Cardiac muscle cell (in vitro differentiated cells and primary cell): Measurements from ENCODE around the gene APBB2. TPM values are rescaled to one million over a fixed set of nuclear protein-coding genes. Genes with fewer than 3 reads are reported as not detected.

Source experiments
- DNase-seq, 2 donors: peaks; one replicate each; pipeline versions ENCODE4 v3.0.0 to v3.0.0-alpha.2; 2010 to 2017; ENCODE audit warnings: low read depth in 1 of 2, low spot score in 1 of 2
- H3K27ac ChIP-seq: fragments of 200-600 bp; sonication (generic); 2 replicates; pipeline ENCODE4 v1.5.1; 2016
- H3K27me3 ChIP-seq: fragments of 200-600 bp; sonication (generic); 2 replicates; pipeline ENCODE4 v1.6.0; 2016; ENCODE audit warnings: control low read depth
- H3K36me3 ChIP-seq: fragments of 200-600 bp; sonication (generic); 2 replicates; pipeline ENCODE4 v1.5.1; 2016; ENCODE audit warnings: control low read depth
- H3K4me1 ChIP-seq: fragments of 200-600 bp; sonication (generic); 2 replicates; pipeline ENCODE4 v1.8.1; 2017; ENCODE audit warnings: low read depth, mild to moderate bottlenecking, mixed run types
- H3K4me3 ChIP-seq: fragments of 200-600 bp; sonication (generic); 2 replicates; pipeline ENCODE4 v1.5.1; 2016; ENCODE audit warnings: mild to moderate bottlenecking
- H3K9me3 ChIP-seq: fragments of 200-600 bp; sonication (generic); 2 replicates; pipeline ENCODE4 v1.5.1; 2017; ENCODE audit warnings: low read depth, mild to moderate bottlenecking, control low read depth
- polyA plus RNA-seq: library from polyadenylated mRNA; unstranded; fragments of >200 nt; fragmentation: Nextera tagmentation; extraction: Ambion mirVana; gene quantifications from 2 replicates; pipeline ENCODE4 v1.2.1, GENCODE V29; 2016
- total RNA-seq: library from RNA; depleted of rRNA; stranded (reverse); fragments of >200 nt; gene quantifications from 2 replicates; pipeline ENCODE4 v1.2.3, GENCODE V29; 2016
- TF ChIP-seq, protein P1 (sequence below): IDR thresholded peaks from 2 replicates; pipeline ENCODE4 v1.5.1; 2012; ENCODE audit warnings: low read depth, mild to moderate bottlenecking, low read length

Gene APBB2
- total and polyA plus RNA-seq, 2 experiments from 2014 or later: 4.6 to 14.9 TPM

DNA sequence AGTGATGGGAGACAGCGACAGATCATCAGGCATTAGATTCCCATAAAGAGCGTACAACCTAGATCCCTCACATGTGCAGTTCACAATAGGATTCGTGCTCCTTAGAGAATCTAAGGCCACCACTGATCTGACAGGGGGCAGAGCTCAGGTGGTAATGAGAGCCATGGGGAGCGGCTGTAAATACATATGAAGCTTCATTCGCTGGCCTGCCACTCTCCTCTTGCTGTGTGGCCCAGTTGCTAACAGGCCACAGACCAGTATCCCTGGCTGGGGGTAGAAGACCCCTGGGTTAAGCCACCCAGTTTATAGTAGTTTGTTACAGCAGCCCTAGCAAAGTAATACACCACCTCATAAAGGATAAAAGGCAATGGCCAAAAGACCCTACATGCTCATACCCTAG lies 30.3 kb downstream of the APBB2 start:
- Histone ChIP-seq H3K4me3 (no peak overlapping the region), H3K4me1 (no peaks in the 10 kb centered on the region), H3K27me3 (no peaks in the 10 kb centered on the region), H3K9me3 (no peaks in the 10 kb centered on the region), H3K27ac (no peak overlapping the region), H3K36me3 (no peaks in the 10 kb centered on the region)
- TF ChIP-seq, protein P1, sequence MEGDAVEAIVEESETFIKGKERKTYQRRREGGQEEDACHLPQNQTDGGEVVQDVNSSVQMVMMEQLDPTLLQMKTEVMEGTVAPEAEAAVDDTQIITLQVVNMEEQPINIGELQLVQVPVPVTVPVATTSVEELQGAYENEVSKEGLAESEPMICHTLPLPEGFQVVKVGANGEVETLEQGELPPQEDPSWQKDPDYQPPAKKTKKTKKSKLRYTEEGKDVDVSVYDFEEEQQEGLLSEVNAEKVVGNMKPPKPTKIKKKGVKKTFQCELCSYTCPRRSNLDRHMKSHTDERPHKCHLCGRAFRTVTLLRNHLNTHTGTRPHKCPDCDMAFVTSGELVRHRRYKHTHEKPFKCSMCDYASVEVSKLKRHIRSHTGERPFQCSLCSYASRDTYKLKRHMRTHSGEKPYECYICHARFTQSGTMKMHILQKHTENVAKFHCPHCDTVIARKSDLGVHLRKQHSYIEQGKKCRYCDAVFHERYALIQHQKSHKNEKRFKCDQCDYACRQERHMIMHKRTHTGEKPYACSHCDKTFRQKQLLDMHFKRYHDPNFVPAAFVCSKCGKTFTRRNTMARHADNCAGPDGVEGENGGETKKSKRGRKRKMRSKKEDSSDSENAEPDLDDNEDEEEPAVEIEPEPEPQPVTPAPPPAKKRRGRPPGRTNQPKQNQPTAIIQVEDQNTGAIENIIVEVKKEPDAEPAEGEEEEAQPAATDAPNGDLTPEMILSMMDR: no peak
- DNase-seq: no peak

GRCh38 chr4:41183021-41183553 lies 31.3 kb downstream of the APBB2 start:
- TF ChIP-seq, protein P1: no peak
- no peaks in the 10 kb centered on the region for H3K9me3 ChIP-seq
- no peak overlapping the region for H3K27ac ChIP-seq
- H3K36me3 ChIP-seq: no peaks in the 10 kb centered on the region
- no peaks in the 10 kb centered on the region for H3K4me1 ChIP-seq
- no peak overlapping the region for H3K4me3 ChIP-seq
- no peaks in the 10 kb centered on the region for H3K27me3 ChIP-seq
- no peak for DNase-seq

GRCh38 chr4:41181037-41181436 lies 33.3 kb downstream of the APBB2 start:
- Histone ChIP-seq H3K36me3 (no peaks in the 10 kb centered on the region), H3K9me3 (no peaks in the 10 kb centered on the region), H3K27me3 (no peaks in the 10 kb centered on the region), H3K4me1 (no peaks in the 10 kb centered on the region), H3K27ac (no peak overlapping the region), H3K4me3 (no peak overlapping the region)
- DNase-seq: no peak
- TF ChIP-seq, protein P1: no peak

- no peaks in the 10 kb centered on the region for H3K9me3 ChIP-seq
- no peaks in the 10 kb centered on the region for H3K4me1 ChIP-seq
- DNase-seq: no peak
- TF ChIP-seq, protein P1: no peak
- H3K36me3 ChIP-seq: no peaks in the 10 kb centered on the region
- H3K27ac ChIP-seq: no peak overlapping the region
- H3K27me3 ChIP-seq: no peaks in the 10 kb centered on the region
- H3K4me3 ChIP-seq: no peak overlapping the region
Measured at GRCh38 chr4:41179498-41180195, 34.7 kb downstream of the APBB2 start.

GRCh38 chr4:41178372-41179370 lies 35.7 kb downstream of the APBB2 start:
- peak in 1 of 2 donors; percentile 95 for DNase-seq
- TF ChIP-seq, protein P1: no peak
- no peak overlapping the region for H3K4me3 ChIP-seq
- H3K9me3 ChIP-seq: no peaks in the 10 kb centered on the region
- H3K4me1 ChIP-seq: no peaks in the 10 kb centered on the region
- H3K36me3 ChIP-seq: no peaks in the 10 kb centered on the region
- no peak overlapping the region for H3K27ac ChIP-seq
- H3K27me3 ChIP-seq: no peaks in the 10 kb centered on the region
